Activated effector memory CD4-positive, alpha-beta T cell treated with anti-CD3 and anti-CD28 coated beads, Interleukin-2, amount 50 U/mL, for 16 hours (primary cell): ENCODE results near the gene BIK.
"Not testable (repeated sequence)": the region's sequence is repeated elsewhere in the genome, so short reads cannot be mapped to it uniquely, and the experiment has no call there.

Experiments
- DNase-seq: peaks from one replicate; pipeline ENCODE4 v3.0.0-alpha.2; 2020

Gene BIK

DNA sequence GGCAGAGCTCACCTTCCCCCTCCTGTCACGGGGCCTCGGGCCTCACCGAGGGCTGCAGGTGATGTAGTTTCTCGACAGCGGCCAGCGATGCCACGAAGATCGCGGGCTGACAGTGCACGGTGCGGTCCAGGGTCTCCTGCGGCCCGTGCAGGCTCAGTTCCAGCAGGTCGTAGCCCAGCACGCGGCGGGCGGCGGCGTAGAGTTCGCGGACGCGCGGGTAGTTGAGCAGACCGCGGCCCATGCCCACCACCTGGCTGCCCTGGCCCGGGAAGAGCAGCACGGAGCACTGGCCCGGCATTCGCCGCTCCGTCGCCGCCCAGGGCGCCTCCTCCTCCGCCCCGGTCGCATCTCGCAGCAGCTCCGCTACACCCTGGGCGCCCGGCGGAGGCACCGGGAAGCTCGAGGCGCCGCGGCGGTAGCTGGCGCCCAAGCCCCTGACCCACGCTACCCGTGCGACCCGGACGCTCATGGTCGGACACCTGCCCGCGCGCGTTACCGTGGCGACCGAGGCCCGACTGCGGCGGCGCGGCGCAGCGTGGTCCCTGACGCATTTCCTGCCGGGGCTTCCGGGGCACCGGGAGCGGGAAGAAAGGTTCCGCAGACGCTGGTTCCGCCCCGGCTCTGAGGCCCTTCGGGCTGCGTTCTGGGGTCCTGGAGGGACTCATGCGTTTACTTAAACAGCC is 32.5 kb downstream of the BIK start, which contains the start of gene MCAT:
Gene MCAT, minus strand, starts transcription at position 519 of the 683 bp plus-strand sequence. Its CDS starts 50 bp downstream, at position 469.
- peak; percentile 93 for DNase-seq

DNA sequence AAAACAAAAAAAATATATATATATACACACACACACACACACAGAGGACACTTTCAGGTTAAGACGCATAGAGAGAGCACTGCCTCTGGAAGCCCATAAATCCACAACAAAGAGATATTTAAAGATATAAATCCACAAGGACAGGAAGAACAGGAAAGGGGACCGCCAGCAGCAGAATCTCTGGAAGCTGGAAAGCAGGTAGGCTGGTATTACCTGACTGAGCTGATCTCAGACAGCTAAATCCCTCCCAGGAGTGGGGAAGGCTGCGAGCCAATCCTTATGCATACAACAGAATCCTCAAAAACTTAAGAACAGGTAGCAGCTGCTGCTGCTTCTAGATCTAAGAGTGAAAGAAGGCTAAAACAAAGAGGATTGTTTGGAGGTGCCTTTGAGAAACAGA is 34.4 kb downstream of the BIK start:
- DNase-seq, result no peak

DNA sequence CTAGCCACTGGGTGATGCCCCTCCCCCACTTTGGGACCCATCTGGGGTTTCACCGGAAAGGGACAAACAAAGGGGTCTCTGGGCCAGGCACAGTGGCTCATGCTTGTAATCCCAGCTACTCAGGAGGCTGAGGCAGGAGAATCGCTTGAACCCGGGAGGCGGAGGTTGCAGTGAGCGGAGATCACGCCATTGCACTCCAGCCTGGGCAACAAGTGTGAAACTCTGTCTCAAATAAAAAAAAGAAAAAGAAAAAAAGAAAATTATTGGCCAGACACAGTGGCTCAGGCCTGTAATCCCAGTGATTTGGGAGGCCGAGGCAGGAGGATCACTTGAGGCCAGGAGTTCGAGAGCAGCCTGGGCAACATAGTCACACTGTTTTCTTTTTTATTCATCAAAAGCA is 34.8 kb downstream of the BIK start:
- not testable (repeated sequence) for DNase-seq

DNA sequence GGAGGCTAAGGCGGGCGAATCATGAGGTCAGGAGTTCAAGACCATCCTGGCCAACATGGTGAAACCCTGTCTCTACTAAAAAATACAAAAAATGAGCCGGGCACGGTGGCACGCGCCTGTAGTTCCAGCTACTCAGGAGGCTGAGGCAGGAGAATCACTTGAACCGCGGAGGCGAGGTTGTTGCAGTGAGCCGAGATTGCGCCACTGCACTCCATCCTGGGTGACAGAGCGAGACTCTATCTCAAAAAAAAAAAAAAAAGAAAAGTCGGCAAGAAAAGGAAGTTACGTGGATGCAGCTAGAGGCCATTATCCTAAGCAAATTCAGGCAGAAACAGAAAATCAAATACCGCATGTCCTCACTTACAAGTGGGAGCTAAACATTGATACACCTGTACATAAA is 35.8 kb downstream of the BIK start:
- not testable (repeated sequence) for DNase-seq

DNA sequence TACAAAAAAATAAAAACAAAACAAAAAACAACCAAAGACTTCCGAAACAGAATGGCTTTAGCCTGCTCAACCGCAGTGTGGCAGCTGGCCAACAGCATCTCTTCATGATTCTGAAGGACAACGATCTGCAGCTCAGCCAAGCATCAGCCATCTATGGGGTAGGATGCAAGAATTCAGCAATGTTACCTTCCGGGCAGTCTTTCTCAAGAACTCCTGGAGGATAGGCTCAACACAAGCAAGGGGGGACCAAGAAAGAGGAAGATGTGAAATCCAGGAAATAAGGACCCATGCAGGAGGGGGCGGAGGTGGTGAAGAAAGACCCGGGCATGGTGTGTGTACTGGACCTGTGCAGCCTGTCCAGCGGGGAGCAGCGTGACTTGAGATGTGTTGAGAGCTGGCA is 37.3 kb downstream of the BIK start:
- no peak for DNase-seq

DNA sequence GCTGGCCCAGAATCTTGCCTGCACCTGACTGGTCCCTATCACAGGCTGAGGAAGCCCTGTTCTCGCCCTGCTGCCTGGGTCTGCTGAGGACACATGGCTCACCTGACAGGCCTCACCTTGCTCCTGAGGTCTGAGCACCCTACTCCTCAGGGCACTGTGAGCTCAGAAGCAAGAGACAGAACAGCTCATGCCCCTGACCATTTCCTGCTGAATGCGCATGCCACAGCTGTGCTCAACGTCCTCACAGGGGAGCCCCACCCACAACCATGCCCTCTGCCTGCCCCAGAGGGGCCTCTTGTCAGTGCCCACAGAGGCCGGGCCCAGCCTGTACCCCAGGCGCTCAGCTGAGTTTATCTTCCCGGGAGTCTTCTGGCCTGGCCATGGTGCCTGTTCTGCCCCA is 38.0 kb downstream of the BIK start:
- no peak for DNase-seq

DNA sequence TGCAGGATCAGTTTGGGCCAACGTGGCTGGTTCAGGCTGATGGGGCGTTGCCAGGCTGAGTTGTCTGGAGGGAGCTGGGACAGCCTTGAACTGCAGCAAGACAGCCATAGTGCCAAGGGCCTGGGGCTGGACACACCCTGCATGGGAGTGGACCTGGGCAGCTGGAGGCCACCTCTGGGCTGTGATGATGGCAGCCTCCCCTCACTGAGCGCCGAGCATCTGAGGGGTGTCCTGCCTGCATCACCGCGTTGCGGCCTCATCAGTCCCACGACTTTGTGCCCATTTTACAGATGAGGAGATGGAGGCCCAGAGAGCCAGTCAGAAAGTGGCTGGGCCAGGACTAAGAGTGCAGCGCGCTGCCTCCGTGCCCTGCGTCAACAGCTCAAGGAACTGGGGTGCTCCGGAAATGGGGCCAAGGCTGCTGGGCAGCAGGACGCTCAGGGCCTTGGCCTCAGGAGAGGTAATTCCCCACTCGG is 40.2 kb downstream of the BIK start:
- DNase-seq, result no peak

DNA sequence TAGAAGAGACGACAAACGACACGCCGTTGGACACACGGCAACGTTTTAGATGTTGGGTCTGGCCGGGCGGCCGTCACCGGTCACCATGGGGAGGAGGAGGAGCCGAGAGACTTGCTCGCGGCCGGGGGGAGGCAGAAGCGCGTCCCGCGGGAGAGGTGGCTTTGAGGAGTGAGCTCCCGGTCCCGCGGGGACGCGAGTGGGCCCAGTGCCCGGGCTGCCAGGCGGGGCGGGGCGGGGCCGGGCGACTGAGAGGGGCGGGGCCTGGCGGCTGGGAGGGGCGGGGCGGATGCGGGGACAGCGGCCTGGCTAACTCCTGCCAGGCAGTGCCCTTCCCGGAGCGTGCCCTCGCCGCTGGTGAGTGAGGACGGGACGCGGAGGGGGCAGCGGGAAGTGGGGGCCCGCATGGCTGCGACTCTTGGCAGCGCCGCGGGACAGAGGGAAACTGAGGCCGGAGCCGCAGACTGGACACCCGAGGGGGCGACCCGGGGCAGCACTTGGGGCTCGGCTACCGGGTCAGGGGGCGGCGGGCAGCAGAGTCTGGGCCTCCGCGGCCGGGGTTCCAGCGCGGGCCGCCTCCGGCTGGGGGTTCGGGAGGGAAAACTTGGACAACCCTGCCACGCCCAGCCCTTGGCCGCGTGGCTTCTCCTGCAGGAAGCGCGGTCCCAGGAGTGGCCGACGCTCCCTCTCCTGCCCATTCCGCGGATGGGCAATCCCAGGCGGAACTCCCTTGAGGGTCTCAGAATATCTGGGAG is 40.9 kb downstream of the BIK start, which contains the start of gene TSPO:
Gene TSPO, plus strand, starts transcription at position 309 of the 752 bp plus-strand sequence. CDS start 7,680 bp downstream, outside the sequence.
- peak; percentile 88 for DNase-seq

DNA sequence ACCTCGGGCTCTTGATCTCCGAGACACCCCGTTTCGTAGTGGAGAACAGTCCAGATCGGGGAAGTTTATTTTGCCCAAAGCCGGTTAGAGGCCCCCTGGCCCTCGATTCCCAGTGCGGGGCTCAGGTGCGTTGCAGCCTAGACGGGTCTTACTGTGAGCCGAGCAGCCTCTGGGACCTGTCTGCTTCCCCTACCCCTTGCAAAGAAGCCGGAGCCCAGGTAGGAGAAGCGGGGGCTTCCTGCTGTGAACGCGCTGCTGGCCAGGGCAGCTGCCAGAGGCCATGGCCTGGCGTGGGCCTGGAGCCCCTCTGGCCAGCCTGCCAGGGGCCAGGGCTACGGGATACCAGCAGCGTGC is 41.4 kb downstream of the BIK start:
- no peak for DNase-seq

DNA sequence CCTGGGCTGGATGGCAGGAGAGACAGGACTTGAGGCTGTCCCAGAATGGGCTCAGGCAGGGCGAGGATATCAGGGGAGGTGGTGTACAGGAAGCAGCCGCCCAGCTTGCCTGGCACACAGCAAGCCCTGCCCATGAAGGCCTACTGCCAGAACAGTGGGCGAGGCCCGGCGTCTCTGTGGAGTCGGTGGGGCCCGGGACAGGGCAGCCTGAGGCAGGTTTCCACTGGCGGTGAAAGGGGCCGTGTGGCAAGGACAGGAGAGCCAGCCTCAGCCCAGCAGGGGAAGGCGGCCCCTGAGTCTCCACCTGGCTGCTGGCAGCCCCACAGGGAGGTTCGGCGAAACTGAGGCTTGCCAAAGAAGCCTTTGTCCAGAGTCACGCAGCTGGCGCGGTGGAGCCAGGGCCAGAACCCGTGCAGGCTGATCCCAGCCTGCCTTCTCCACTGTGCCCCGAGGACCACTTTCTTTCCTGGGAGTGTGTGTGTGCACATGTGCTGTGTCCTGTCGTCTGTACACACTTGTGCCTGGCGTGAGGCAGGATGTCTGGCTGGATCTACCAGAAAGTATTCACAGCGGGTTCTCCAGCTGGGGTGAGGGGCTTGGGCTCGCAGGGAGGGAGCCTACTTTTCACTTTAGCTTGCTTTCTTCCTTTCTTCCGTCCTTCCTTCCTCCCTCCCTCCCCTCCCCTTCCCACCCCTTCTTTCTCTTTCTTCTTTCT is 42.0 kb downstream of the BIK start:
- DNase-seq, result peak; percentile 88

DNA sequence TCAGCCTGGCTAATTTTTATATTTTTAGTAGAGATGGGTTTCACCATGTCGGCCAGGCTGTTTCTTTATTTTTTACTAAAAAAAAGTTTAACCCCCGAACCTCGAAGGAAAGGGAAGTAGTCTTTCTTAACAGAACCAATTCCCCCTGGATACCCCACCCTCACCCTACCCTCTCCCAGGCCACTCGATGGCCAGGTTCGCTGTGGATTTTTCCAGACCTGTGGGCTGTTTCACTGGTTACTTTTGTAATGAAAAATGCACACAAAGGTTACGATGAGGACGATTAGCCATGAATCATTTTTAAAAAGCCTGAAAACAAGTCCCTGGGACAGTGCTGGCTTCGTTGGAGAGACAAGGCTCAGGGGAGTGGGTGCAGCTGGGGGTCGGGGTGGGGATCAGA is 43.3 kb downstream of the BIK start:
- DNase-seq, result no peak

DNA sequence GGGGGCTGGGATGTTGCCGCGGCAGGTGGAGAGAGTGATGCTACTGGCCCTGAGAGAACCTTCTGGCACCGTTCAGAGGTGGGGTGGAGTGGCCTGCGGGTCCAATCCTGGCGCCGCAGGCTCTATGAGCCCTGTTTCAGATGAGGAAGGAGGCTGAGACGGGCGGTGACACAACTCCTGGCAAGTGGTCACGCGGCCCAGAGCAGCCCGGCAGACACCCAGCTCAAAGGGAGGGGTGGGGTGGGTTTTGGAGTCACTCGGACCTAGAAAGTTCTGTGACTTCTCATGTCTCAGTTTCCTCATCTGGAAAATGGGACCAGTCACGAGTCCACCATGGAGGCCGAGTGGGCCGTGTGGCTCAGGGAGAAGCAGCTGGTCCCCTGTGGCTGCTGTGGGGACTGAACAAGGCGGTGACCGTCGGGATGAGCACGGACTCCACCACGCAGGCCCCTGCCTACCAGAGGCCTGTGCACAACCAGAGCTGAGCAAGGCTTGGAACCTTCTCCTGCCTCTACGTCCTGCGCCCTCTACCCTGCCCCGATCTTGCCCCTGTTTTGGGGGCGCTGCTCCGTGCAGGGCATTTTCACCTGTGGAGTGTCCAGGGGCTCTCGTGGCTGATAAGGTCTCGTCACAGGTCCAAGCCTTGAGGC is 44.5 kb downstream of the BIK start:
- DNase-seq, result no peak

DNA sequence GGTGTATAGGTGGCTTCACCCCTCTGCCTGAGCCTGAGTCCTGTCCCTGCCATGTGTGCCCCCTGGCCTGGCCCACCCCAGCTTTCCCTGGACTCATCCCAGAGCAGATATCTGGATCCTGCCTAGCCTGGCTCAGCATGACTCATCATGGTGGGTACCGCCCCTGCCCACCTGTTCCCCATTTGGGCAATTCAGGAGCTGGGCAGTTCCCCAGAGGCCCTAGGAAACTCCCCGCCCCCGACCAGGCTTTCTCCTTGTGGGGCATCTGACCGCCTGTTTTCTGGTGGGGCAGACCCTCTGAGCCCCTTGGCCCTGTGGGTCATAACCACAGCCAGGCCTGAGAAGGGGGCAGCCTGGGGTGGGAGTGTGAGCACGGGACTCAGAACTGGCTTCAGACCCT is 45.2 kb downstream of the BIK start:
- DNase-seq, result no peak

DNA sequence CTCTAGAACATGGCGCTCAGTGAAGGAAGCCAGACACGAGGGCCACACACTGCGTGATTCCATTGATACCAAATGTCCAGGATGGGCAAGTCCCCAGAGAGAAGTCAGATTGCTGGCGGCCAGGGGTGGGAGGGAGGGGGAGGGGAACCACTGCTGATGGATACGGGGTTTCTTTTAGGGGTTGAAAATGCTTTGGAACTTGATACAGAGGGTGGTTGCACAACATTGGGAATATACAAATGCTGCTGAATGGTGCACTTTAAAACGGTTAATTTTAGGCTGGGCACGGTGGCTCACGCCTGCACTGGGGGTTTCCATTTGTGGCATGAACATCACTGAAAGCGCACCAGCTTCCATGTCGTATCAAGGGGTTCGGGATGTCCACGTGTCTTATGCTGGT is 45.9 kb downstream of the BIK start:
- DNase-seq, result no peak

DNA sequence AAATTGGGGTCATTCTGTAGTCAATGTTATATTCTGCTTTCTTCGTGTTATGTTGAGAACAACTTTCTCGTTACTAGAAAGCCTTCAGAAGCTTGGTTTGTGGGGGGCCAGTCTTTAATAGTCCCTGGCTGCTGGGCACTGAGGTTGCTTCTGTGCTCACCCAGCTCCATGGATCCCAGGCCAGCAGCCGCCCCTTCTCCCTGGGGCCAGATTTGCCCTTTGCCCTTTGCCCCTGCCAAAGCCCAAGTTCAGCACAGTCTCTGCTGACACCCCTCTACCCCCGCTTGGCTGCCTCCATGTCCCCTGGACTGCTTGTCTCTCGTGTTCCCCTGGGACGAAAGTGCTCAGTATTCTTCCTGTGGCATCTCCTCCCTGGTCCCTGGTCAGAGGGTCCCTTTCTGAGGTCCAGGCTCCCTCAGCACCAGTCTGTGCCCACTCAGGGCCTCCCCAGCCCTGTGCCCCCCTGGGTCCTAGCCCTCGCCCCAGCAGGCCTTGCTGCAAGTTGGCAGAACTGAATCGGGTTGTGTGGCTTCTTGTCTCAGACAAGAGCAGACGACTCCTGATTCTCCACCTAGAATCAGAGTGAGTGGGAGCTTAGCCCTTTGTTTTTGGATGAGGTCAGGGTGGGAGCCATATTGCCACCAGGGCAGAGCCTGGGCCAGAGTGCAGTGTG is 47.5 kb downstream of the BIK start:
- DNase-seq, result no peak

DNA sequence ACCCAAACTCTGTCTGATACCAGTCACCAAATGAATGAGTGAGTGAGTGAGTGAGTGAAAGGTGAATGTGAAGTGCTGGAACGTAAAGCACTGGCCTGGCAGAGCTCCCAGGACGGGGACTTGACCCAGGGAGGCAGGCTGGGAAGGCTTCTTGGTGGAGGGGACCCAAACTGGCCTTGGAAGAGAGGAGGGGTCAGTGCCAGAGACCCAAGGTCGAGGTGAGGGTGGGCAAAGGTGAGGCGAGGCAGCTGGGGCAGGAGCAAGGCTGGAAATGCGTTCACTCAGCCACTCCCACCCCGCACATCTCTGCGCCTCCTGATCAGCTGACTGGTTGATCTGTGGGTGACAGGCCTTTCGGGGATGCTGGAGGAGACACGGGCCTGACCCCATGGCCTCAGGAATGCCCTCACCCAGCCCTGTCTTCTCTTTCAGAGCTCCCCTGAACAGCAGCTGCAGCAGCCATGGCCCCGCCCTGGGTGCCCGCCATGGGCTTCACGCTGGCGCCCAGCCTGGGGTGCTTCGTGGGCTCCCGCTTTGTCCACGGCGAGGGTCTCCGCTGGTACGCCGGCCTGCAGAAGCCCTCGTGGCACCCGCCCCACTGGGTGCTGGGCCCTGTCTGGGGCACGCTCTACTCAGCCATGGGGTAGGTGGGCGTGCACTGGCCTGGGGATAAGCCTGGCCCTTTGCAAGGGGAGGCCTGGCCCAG is 48.4 kb downstream of the BIK start:
- no peak for DNase-seq

DNA sequence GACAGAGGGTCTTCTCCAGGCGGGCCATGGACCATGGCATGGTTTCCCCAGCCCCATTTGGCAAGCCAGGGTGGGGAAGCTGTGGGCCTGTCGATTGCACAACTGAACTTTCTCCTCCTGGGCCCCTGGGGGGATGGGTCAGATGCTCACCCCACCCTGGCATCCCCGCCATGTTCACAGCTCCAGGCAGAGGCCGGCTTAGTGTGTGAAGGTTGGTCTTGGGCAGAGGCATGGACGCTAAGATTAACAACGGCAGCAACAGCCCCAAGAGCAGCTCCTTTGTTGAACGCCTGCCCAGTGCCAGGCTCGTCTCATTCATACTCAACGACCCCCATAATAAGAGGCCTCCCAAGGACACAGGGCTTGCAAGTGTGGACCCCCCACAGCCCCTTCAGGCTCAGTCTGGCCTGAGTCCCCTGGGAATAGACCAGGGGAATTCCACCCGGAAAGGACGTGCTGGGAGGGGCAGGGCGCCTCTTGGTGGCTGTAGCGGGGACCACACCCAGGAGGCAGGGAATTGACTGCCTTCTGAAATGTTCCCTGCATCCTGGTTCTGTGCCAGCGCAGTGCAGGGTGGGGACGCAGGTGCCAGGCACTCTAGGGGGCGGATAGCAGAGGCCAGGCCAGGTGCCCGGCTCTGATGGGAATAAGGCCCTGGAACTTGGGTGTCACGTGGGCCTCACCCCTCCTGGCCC is 49.1 kb downstream of the BIK start:
- DNase-seq, result no peak

DNA sequence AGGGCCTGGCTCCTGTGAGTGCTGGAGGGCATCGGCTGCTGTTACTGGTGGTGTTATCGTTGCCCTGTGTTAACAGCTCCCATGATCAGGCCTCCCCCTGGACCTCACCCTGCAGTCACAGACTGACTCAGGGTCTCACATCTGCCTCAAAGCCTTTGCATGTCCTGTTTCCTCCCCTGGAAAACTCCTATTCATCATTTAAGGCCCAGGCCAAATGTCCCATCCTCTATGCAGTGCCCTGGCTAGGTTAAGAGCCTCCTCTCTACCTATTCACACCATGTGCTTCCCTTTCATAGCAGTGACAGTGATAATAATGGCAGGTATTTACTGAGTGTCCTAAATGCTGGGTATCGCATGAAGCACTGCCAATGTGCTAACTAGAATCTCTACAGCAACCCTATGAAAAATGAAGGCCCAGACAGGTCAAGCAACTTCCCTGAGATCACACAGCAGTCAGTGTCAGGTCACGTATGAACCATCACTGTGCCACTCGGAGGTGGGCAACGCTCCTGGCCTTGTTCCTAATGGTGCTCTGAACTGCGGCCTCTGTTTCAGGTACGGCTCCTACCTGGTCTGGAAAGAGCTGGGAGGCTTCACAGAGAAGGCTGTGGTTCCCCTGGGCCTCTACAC is 50.1 kb downstream of the BIK start:
- DNase-seq, result no peak

DNA sequence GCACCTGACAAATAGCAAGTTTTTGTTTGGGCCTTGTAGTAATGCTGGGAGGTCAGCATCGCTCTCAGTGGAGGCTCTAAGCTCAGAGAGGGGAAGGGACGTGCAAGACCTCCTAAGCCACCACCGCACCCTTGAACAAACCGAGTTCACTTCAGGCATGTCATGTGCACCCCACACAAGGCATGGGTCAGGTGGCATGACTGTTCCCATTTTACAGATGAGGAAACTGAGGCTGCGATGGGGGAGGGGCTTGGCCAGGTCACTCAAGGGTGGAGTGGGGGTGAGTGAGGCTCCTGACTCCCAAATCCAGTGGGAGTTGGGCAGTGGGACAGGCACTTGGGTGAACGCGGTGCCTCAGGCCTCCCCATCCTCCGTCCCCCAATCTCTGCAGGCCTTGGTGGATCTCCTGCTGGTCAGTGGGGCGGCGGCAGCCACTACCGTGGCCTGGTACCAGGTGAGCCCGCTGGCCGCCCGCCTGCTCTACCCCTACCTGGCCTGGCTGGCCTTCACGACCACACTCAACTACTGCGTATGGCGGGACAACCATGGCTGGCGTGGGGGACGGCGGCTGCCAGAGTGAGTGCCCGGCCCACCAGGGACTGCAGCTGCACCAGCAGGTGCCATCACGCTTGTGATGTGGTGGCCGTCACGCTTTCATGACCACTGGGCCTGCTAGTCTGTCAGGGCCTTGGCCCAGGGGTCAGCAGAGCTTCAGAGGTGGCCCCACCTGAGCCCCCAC is 52.0 kb downstream of the BIK start:
- no peak for DNase-seq

DNA sequence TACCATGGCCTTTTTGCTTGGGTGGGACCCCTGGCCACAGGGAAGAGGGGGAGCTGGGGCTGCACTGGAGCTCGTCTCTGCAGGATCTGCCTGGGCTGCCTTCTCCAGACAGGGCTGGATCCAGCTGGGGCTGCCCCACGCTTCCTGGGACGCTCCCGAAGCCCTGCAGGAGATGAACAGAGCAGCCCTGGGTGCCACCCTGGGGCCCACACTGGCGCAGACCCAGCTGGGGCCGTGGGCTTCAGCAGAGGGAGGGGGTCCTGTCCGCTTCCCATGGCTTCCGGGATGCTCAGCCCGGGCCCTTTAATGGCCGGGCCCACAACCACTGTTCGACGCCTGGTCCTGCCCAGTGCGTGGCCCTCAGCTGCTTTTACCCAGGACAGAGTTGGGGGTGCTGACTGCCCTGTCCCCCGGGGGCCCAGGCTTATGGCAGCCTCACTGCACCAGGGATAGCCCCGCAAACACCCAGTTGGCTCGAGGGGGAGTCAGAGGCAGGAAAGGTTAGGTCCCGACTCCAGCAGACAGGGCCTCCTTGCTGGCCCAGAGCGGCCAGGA is 52.8 kb downstream of the BIK start:
- DNase-seq, result no peak
